Germinal center (tissue), 1 donor: ENCODE results near the gene ARHGEF37.
"Not testable (repeated sequence)": the region's sequence is repeated elsewhere in the genome, so short reads cannot be mapped to it uniquely, and the experiment has no call there.

Experiments used
- DNase-seq: peaks from one replicate; pipeline ENCODE4 v3.0.0; 2012; ENCODE audit warnings: mixed read lengths, low spot score

ARHGEF37 gene

DNA sequence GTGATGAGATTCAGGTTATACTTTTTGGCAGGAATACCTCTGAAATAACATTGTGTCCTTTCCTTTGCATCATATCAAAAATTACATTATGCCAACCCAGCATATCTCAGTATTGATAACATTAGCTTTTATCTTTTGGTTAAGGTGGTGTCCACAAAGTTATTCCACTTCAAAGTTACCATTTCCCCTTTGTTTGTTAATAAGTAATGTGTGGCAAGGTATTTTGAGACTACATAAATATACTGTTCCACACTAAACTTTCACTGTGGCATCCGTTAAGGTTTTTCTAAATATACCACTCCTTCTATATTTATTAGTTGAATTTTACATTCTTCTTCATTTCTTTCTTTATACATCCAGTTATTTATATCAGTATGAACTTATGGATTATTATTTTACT is 14.1 kb upstream of the ARHGEF37 start:
- no peak for DNase-seq

DNA sequence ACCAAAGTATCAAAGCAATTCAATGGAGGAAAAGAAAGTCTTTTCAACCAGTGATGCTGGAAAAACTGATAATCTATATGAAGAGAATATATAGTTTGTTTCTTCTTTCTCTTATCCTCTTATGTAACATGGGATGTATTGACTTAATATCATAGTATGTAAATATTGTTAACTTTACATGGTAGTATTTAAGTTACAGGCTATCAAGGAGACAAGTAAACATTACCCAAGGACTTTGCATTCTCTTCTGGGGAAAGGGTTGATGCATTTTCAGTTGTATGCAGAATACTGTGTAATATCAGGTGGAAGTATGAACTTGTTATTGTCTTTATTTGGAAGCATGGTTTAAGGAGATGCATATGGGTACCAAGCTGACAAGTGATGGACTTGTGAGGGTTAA is 9.1 kb upstream of the ARHGEF37 start:
- DNase-seq, result no peak

DNA sequence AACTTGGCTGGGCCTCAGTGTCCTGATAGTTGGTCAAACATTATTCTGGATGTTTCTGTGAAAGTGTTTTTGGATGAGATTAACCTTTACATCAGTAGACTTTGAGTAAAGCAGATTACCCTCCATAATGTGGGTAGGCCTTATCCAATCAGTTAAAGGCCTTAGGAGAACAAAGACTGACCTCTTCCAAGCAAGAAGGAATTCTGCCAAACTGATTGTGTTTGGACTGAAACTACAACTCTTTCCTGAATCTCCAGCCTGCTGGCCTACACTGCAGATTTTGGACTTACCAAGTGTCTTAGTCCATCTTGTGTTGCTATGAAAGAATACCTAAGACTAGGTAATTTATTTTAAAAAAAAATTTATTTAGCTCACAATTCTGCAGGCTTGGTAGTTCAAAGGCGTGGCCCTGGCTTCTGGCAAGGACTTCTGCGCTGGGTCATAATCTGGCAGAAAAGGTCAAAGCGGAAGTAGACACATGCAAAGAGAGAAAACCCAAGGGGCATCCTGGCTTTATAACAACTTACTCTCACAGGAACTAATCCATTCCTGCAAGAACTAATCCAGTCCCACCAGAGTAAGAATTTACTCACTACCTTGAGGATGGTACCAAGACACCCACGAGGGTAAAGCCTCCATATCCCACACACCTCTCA is 8.6 kb upstream of the ARHGEF37 start:
- no peak for DNase-seq

DNA sequence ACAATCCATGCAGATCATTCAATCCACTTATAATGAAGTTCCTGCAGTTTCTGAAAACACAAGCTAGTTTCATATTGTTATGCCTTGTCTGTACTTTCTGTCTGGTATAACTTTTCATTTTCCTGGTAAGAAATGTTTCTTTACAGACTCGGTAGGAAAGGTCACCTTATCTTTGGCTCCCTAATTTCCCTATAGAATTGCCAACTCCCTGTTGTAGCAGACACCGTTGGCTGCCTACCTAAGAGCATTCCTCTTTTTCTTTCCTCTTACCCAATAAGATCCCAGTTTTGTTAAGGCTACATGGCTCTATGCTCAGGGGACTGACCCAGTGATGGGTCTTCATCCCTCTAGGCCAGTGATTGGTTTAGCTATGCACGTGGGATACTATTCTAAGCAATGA is 6.2 kb upstream of the ARHGEF37 start:
- DNase-seq, result no peak

DNA sequence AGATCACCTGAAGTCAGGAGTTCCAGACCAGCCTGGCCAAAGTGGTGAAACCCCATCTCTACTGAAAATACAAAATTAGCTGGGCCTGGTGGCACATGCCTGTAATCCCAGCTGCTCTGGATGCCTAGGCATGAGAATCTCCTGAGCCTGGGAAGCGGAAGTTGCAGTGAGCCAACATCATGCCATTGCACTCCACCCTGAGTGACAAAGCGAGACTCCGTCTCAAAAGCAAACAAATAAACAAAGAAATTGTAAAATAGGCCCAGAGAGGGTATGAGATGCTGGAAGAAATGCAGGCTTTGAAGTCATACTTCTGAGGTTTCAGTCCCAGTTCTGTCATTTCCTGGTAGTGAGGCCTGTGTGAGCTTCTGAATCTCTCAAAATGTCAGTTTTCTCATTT is 5.3 kb upstream of the ARHGEF37 start:
- no peak for DNase-seq

DNA sequence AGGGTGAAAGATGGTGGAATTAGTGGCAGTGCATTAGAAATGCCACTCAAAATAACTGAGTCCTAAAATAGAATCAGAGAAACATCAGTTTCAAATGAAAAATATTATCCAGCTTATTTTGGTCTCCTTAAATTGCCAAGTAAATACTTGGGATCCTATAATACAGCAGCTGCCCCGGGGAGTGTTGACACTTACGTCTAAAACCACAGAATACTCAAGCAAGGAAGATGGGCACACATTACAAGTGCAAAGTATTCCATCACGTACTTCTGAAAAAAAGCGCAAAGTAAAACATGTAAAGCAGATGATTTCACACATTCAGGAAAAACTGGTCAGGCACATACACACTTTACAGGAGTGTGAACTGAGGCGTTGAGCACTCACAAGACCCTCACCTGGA is 2.4 kb upstream of the ARHGEF37 start:
- no peak for DNase-seq

DNA sequence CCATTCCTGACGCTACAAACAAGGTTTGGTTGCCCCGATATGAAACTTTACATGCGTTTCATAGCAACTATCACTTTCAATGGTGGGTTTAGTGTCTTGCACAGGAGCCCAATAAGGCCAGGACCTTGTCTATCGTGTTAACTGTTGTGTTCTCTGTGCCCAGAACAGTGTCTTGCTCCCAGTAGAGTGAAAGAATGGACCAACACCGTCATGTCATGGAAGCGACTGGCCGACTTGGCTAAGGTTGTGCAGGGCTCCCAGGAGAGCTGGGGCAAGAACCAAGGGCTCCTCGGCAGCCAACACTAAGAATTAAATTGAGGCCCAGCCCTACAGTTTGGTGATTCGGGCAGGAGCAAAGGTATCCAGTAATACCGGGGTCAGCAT is 498 bp upstream of the ARHGEF37 start:
- no peak for DNase-seq

DNA sequence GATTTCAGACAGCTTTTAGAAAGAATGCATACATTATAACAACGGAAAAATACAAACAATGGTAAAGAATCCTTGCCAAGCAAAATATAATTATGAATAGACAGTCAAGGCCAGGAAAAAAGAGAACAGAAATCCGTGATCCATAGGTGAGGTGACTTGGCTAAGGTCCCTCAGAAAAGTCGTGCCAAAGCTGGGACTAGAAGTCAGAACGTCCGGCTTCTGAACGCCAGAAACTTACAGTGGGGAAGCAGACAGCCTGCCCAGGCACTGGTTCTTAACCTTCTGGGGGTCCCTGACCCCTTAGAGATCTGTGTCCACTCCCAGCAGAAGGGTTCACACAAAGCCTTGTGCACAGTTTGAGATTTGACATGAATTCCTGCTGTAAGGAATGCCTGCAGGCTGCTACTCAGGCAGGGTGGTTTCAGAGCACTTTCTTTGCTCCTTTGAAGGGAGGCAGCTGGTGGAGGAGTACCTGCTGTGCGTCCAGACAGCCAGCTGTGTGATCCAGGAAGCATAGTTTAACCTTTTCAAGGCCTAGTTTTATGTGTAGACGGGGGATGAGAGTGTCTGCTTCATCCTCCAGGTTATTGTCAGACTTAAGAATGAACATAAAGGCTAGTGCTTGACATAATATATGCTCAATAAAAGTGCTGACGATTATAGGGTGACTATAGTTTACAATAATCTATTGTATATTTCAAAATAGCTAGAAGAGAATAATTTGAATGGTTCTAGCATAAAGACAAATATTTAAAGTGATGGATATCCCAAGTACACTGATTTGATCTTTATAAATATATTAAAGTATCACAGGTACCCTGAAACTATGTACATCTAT is 852 bp downstream of the ARHGEF37 start:
- DNase-seq, result no peak

DNA sequence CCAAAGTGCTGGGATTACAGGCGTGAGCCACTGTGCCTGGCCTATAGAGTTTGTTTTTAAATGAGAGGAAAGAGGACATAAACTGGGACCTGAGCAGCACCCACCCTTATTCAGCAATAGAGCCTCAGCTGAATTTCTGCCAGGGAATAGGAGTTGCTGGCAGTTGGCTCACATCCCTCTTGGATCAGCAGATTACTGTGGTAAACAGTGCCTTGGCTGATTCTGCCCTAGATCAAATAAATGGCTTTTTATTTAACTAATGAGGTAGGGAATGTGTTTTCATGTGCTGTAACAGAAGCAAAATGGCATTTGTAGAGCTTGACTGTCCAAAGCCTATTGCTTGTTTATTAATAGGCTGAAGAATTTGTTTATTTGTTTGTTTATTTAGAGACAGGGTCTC is 2.1 kb downstream of the ARHGEF37 start:
- DNase-seq, result no peak

DNA sequence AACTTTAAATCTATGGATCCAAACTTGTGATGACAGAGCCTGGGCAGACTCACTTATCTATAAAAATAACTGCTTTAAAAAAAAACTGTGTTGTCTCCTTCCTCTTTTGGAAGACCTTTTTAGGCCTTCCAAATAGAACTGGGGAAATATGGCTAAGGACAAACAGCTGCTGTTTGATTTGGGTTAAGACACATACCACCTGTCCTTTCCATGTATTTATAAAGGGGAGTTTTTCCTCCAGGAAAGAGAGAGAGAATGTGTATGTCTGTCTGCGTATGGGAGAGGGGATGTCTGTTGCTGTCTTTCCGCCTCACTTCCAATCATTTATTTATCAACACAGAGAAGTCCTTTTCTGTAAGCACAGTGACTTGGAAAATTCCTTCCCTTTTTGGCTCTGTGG is 2.8 kb downstream of the ARHGEF37 start:
- DNase-seq, result no peak

DNA sequence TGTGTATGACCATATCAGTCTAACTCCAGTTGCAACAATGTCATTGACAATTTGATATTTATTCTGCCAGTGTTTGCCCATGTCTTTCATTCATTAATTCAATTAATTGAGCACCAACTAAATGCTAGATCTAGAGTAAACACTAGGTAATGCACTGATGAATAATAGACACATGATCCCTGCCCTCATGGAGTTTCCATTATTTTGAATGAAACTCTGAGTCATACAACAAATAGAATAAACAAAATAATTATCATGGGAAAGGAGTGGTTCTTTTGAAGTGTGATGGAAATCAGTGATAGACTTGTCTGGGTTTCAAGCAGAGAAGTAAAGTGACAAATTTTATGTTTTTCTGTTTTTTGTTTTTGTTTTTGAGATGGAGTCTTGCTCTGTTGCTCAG is 4.6 kb downstream of the ARHGEF37 start:
- DNase-seq, result no peak

DNA sequence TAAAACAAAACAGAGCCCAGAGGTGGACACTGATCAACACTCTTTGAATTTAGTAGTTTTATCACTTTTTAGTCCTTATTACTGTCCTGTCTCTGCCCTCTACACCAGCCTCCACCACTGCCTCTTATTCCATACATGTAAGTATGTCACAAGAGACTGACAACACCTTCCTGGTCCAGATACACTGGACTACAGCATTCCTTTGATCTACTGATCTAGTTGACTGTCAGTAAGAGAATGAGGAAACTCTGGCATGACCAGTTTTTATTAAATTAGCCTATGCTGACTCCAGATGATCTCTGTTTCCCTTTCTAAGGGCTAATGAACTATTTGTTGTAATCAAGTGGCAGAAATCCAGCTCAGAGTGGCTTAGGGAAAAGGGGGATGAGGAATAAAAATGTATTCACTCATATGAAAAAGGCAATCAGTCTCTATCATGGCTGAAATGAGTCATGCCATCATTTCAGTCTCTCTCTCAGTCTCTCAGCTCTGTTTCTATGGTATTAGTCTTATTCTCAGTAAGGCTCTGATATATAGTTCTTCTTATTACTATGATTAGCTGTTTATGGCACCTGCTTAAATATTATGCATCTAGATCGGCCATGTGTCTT is 5.5 kb downstream of the ARHGEF37 start:
- DNase-seq, result no peak

DNA sequence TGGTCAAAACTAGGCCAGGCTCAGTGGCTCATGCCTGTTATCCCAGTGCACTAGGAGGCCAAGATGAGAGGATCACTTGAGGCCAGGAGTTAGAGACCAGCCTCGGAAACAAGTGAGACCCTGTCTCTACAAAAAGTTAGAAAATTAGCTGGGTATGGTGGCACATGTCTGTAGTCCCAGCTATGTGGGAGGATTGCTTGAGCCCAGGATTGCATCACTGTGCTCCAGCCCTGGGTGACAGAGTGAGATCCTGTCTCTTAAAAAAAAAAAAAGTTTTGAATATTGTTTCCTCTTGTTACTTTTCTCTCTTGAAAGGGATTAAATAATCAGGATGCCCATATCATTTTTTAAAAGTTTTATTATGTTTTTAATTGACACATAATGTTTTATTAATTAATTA is 7.6 kb downstream of the ARHGEF37 start:
- DNase-seq, result no peak

DNA sequence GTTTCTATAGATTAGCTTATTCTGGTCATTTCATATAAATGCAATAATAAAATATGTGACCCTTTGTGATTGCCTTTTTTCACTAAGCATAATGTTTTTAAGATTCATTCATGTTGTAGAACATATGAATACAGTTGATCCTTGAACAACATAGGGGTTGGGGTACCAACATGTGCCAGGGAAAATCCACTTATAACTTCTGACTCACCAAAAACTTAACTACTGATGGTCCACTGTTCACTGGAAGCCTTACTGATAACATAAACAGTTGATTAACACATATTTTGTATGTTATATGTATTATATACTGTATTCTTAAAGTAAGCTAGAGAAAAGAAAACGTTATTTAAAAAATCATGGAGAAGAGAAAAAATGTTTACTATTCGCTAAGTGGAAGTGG is 12.1 kb downstream of the ARHGEF37 start:
- no peak for DNase-seq

DNA sequence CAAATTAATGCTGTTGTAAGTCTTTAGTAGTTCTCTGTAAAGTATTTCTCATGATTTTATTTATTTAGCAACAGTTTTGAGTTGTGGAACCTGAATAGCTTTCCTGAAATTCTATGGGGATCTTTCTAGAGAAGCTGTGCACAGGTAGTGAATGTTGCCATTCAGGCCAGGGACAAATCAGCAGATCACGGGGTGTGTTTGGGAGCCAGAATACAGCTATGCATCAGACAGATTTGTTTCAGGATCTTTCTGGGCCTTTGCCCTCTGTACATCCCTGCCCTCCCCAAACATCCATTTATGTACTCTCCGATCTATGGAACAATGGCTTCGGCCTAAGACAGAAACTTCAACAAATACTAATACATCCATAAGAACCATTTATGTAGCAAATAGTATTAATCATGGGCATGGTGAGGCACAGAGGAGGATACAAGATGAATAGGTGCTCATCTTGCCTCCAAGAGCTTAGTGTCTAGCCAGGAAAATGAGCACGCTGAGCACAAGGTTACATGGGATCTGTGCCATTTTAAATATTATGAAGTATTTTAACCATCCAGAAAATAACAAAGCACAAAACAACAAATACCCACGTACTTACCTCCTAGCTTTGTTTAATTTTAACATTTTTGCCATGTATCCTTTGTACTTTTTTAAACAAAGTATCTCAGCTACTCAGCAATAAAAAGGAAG is 13.1 kb downstream of the ARHGEF37 start:
- DNase-seq, result no peak

DNA sequence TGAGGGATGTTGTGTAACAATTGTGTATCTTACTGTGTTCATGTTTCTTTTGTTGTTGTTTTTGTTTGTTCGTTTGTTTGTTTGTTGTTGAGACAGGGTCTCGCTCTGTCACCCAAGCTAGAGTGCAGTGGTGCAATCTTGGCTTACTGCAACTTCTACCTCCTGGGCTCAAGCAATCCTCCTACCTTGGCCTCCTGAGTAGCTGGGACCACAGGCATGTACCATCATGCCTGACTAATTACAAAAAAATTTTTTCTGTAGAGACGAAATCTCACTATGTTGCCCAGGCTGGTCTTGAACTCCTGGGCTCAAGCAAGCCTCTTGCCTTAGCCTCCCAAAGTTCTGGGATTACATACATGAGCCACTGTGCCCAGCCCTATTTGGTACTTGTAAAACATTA is 13.8 kb downstream of the ARHGEF37 start:
- DNase-seq, result not testable (repeated sequence)

DNA sequence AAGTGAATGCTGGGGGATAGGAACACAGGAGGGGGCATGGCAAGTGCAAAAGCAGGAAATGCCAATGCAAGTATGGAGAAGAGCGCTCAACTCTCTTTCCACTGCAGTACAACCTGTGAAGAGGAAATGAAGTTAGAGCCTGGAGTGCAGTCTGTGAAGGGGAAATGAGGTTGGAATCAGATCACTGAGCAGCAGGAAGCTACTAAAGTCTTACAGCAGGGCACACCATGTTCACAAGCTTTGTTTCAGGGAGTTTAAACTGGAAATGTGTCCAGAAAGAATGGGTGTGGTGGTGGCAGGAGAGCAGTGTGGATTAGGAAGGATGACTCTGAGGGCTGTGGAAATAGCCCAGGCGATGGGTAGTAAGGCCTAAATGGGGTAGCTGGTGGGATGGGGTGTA is 15.4 kb downstream of the ARHGEF37 start:
- no peak for DNase-seq

DNA sequence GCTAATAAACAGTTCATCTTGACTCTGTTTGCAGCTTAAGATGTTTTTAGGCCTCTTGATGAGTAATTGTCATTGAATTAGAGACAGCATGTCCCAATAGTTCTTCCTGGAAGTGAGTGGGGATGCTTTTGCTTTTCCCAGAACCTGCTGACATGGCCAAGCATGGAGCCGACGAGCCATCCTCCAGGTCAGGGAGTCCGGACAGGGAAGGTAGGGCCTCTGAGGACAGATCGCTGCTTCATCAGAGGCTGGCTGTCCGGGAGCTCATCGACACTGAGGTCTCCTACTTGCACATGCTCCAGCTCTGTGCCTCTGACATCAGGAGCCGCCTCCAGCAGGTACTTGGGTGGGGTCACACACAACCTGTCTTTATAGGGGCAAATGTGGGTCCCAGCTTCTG is 16.3 kb downstream of the ARHGEF37 start:
- DNase-seq, result no peak

DNA sequence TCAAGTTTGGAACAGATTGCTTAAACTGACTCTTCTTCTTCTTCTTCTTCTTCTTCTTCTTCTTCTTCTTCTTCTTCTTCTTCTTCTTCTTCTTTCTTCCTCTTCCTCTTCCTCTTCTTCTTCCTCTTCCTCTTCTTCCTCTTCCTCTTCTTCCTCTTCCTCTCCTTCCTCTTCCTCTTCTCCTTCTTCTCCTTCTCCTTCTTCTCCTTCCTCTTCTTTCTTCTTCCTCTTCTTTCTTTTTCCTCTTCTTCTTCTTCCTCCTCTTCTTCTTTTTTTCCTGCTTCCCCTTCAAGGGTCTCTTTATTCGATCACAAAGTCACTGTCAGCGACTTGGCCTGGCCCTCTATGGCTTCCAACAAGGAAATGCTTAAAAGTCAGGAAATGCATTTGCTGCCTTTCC is 16.9 kb downstream of the ARHGEF37 start:
- not testable (repeated sequence) for DNase-seq

DNA sequence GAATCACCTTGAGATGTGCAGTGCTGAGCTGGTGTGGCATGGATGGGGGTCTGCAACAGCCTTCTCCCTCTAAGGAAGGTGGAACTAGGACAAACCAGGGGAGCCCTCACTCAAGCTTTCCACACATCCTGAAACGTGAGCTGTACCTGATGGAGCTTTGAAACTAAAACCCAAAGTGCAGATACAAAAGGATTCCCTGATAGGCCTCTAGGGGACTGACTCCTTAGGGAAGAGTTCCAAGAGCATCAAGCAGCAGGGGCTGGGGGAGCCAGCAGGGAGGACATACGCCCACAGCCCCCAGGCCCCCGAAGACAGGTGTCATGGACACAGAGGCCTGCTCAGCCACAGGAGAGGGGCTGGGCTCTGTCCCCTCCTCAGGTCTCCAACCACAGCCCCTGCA is 17.7 kb downstream of the ARHGEF37 start:
- no peak for DNase-seq

DNA sequence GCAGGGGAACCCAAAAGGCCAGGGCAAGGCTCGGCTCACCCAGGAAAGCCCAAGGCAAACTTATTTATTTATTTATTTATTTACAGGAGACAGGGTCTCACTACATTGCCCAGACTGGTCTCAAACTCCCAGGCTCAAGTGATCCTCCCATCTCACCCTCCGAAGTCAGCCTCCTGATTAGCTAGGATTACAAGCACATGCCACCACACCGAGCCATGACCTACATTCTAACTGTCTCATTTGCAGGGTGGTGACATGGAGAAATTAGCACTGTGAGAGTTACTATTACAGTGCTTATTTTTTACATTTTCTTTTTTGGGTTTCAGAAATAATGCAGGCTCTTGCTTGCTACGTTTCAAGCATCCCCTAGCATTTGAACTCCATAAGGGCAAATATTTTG is 18.1 kb downstream of the ARHGEF37 start:
- DNase-seq, result no peak

DNA sequence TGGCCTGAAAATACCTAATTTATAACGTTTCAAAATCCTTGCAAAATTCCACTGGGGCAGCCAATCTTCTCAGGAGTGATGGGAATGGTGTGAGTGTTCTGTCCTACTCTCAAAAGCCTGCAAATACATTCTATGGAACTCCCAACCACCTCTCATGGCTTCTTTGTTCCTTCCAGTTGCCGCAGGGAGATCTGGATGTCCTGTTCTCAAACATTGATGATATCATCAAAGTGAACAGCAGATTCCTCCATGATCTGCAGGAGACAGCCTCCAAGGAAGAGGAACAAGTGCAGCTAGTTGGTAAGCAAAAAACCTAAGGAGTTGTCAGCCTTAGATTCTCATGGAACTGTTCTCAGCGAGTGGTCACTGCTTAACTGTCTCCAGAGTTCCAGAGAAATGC is 19.6 kb downstream of the ARHGEF37 start:
- DNase-seq, result no peak

DNA sequence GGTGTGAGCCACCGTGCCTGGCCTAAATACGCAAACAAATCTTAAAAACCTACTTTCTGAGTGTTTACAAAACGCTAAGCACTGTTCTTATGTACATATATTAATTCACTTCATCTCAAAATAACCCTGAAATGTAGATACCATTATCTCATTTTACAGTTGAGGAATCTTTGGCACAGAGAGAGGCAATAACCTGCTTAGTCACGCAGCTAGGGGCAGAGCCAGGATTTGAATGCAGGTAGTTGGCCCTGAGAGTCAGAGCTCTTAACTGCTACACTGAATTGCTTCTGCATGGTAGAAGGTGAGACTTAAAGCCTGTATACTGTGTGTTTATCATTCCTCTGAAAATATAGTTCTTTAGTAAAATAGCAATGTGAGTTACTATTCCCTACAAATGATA is 21.9 kb downstream of the ARHGEF37 start:
- no peak for DNase-seq
